Liver (tissue), 9 donors: Measurements from ENCODE around the gene AGPAT4. TPM values are rescaled to one million over a fixed set of nuclear protein-coding genes. Genes with fewer than 3 reads are reported as not detected.

Experiments
- DNase-seq: peaks from one replicate; pipeline ENCODE4 v3.0.0-alpha.2; 2017; ENCODE audit warnings: low spot score
- H3K27ac ChIP-seq, 2 donors: one replicate each; pipeline ENCODE4 v1.7.0; 2013; ENCODE audit warnings: inconsistent platforms in 2 of 2, low read length in 2 of 2, control low read depth in 1 of 2, low read depth in 1 of 2, mild to moderate bottlenecking in 1 of 2
- H3K27me3 ChIP-seq, 4 donors: one replicate each; pipeline versions ENCODE4 v1.6.1 to v1.7.0; 2013; ENCODE audit warnings: low read length in 3 of 4, inconsistent platforms in 1 of 4, mild to moderate bottlenecking in 1 of 4, moderate library complexity in 1 of 4; ENCODE audit not compliant: control insufficient read depth in 4 of 4, insufficient read depth in 4 of 4
- H3K36me3 ChIP-seq, 4 donors: one replicate each; pipeline versions ENCODE4 v1.6.1 to v1.7.0; 2013; ENCODE audit warnings: low read length in 3 of 4, mild to moderate bottlenecking in 3 of 4, low read depth in 1 of 4, moderate library complexity in 1 of 4; ENCODE audit not compliant: control insufficient read depth in 4 of 4, insufficient read depth in 3 of 4
- H3K4me1 ChIP-seq, 4 donors: one replicate each; pipeline versions ENCODE4 v1.6.1 to v1.7.0; 2013; ENCODE audit warnings: low read length in 3 of 4, mild to moderate bottlenecking in 3 of 4, moderate library complexity in 1 of 4; ENCODE audit not compliant: control insufficient read depth in 4 of 4, insufficient read depth in 4 of 4
- H3K4me3 ChIP-seq, 3 donors: one replicate each; pipeline versions ENCODE4 v1.6.1 to v1.7.0; 2013; ENCODE audit warnings: low read length in 3 of 3, control low read depth in 1 of 3, low read depth in 1 of 3, mild to moderate bottlenecking in 1 of 3
- H3K9ac ChIP-seq, 2 donors: one replicate each; pipeline ENCODE4 v1.7.0; 2013; ENCODE audit warnings: low read length in 2 of 2, mild to moderate bottlenecking in 2 of 2, moderate library complexity in 2 of 2, control low read depth in 1 of 2, low read depth in 1 of 2
- H3K9me3 ChIP-seq, 4 donors: one replicate each; pipeline versions ENCODE4 v1.6.1 to v1.7.0; 2013; ENCODE audit warnings: low read length in 3 of 4; ENCODE audit not compliant: control insufficient read depth in 4 of 4
- ATF3 ChIP-seq: IDR thresholded peaks from 2 replicates; pipeline ENCODE4 v1.6.1; 2016; ENCODE audit warnings: antibody characterized with exemption
- CTCF ChIP-seq: fragments of 150-350 bp; IDR thresholded peaks from 2 replicates; pipeline ENCODE4 v1.5.1; 2017; ENCODE audit warnings: improper control_type of control experiment, low read depth, low read length; ENCODE audit not compliant: missing input control
- EGR1 ChIP-seq, 2 donors: IDR thresholded peaks; 2 replicates each; pipeline ENCODE4 v1.6.1; 2016 to 2018; ENCODE audit warnings: antibody characterized with exemption in 2 of 2, low read depth in 2 of 2
- FOXA1 ChIP-seq: IDR thresholded peaks from 2 replicates; pipeline ENCODE4 v1.6.1; 2016; ENCODE audit warnings: antibody characterized with exemption
- FOXA2 ChIP-seq: IDR thresholded peaks from 2 replicates; pipeline ENCODE4 v1.6.1; 2016; ENCODE audit warnings: antibody characterized with exemption
- GABPA ChIP-seq, 2 donors: IDR thresholded peaks in 1 of 2; conservative IDR thresholded peaks in 1 of 2; 2 replicates each; pipeline ENCODE4 v1.6.1; 2016; ENCODE audit warnings: antibody characterized with exemption in 2 of 2, mild to moderate bottlenecking in 1 of 2, moderate library complexity in 1 of 2
- HNF4A ChIP-seq, 2 donors: conservative IDR thresholded peaks; 2 replicates each; pipeline ENCODE4 v1.6.1; 2016; ENCODE audit warnings: antibody characterized with exemption in 2 of 2, mild to moderate bottlenecking in 2 of 2
- HNF4G ChIP-seq: IDR thresholded peaks from 2 replicates; pipeline ENCODE4 v1.6.1; 2016; ENCODE audit warnings: antibody characterized with exemption
- JUND ChIP-seq, 2 donors: IDR thresholded peaks; 2 replicates each; pipeline ENCODE4 v1.6.1; 2016; ENCODE audit warnings: antibody characterized with exemption in 2 of 2
- MAX ChIP-seq: IDR thresholded peaks from 2 replicates; pipeline ENCODE4 v1.6.1; 2016; ENCODE audit warnings: antibody characterized with exemption
- NR2F2 ChIP-seq: IDR thresholded peaks from 2 replicates; pipeline ENCODE4 v1.6.1; 2016; ENCODE audit warnings: antibody characterized with exemption
- RAD21 ChIP-seq, 2 donors: IDR thresholded peaks; 2 replicates each; pipeline ENCODE4 v1.6.1; 2016; ENCODE audit warnings: antibody characterized with exemption in 2 of 2, mild to moderate bottlenecking in 2 of 2
- REST ChIP-seq: IDR thresholded peaks from 2 replicates; pipeline ENCODE4 v1.6.1; 2016; ENCODE audit warnings: antibody characterized with exemption, mild to moderate bottlenecking
- RXRA ChIP-seq, 2 donors: IDR thresholded peaks; 2 replicates each; pipeline ENCODE4 v1.6.1; 2017 to 2018; ENCODE audit warnings: antibody characterized with exemption in 2 of 2, mild to moderate bottlenecking in 1 of 2
- SP1 ChIP-seq: IDR thresholded peaks from 2 replicates; pipeline ENCODE4 v1.6.1; 2018; ENCODE audit warnings: antibody characterized with exemption, mild to moderate bottlenecking
- TAF1 ChIP-seq: conservative IDR thresholded peaks from 2 replicates; pipeline ENCODE4 v1.6.1; 2016; ENCODE audit warnings: antibody characterized with exemption, mild to moderate bottlenecking
- YY1 ChIP-seq: IDR thresholded peaks from 2 replicates; pipeline ENCODE4 v1.6.1; 2016; ENCODE audit warnings: antibody characterized with exemption, mild to moderate bottlenecking
- ZBTB33 ChIP-seq: IDR thresholded peaks from 2 replicates; pipeline ENCODE4 v1.6.1; 2016; ENCODE audit warnings: antibody characterized with exemption
- polyA plus RNA-seq, 2 donors: library from polyadenylated mRNA; stranded (reverse) in 1 of 2; unstranded in 1 of 2; fragments of 200-250 nt in 1 of 2; fragments of >200 nt in 1 of 2; fragmentation: Nextera tagmentation in 1 of 2; extraction: Ambion mirVana in 1 of 2; gene quantifications; one replicate each; pipeline versions ENCODE4 v1.2.1 to v1.2.3, GENCODE V29; 2013 to 2015
- total RNA-seq, 2 donors: library from RNA; depleted of rRNA; stranded (reverse); fragments of >200 nt; gene quantifications; one replicate each; pipeline ENCODE4 v1.2.3, GENCODE V29; 2014
- donor health status: healthy.
- donor health status: healthy.
- donor health status: healthy.
- donor health status: healthy.
- donor health status: healthy.

The AGPAT4 gene
- total and polyA plus RNA-seq, 4 donors: 0.44 to 17.5 (median 0.69) TPM

- no peaks in the 10 kb centered on the region for H3K4me1 ChIP-seq
- H3K4me3 ChIP-seq: no peak overlapping the region
- no peak for TF ChIP-seq RXRA (IDR thresholded peaks at IDR 0.05)
- TF ChIP-seq FOXA2: no peak
- no peak for TF ChIP-seq YY1
- TF ChIP-seq SP1: no peak
- TF ChIP-seq REST: no peak
- no peak for TF ChIP-seq NR2F2
- no peak for TF ChIP-seq FOXA1
- TF ChIP-seq JUND (IDR thresholded peaks at IDR 0.05): no peak
- no peak for TF ChIP-seq RAD21 (IDR thresholded peaks at IDR 0.05)
- TF ChIP-seq EGR1 (IDR thresholded peaks at IDR 0.05; ENCODE audit: low read depth in 2 of 2): no peak
- no peak for TF ChIP-seq ZBTB33
- no peak for TF ChIP-seq HNF4A (conservative IDR thresholded peaks at IDR 0.05)
- no peak for TF ChIP-seq TAF1
- no peak for TF ChIP-seq MAX
- TF ChIP-seq ATF3: no peak
- no peak for TF ChIP-seq GABPA (IDR thresholded peaks at IDR 0.05 in 1 of 2, conservative IDR thresholded peaks at IDR 0.05 in 1 of 2)
- no peak for TF ChIP-seq HNF4G
- no peak for TF ChIP-seq CTCF
- no peak overlapping the region for H3K27ac ChIP-seq
- DNase-seq: no peak
- H3K9ac ChIP-seq: no peak overlapping the region
- H3K27me3 ChIP-seq: no peaks in the 10 kb centered on the region
- peaks cover 11 to 45% (median 44%) of the 10 kb centered on the region in 4 donors for H3K36me3 ChIP-seq
- H3K9me3 ChIP-seq: no peaks in the 10 kb centered on the region
Measured at GRCh38 chr6:161095916-161096315, 177.9 kb downstream of the AGPAT4 start.
